Measurements from ENCODE around the gene CCSER1. TPM values are rescaled to one million over a fixed set of nuclear protein-coding genes. Genes with fewer than 3 reads are reported as not detected.
"Not testable (repeated sequence)": the region's sequence is repeated elsewhere in the genome, so short reads cannot be mapped to it uniquely, and the experiment has no call there.

CCSER1 gene
- total RNA-seq, 1 donor from 2014 or later, result 0.23 TPM

- DNase-seq (ENCODE audit: low spot score) (no peak), ATAC-seq (no peak)
Measured at GRCh38 chr4:90281541-90282355, 154.6 kb downstream of the CCSER1 start.

DNA sequence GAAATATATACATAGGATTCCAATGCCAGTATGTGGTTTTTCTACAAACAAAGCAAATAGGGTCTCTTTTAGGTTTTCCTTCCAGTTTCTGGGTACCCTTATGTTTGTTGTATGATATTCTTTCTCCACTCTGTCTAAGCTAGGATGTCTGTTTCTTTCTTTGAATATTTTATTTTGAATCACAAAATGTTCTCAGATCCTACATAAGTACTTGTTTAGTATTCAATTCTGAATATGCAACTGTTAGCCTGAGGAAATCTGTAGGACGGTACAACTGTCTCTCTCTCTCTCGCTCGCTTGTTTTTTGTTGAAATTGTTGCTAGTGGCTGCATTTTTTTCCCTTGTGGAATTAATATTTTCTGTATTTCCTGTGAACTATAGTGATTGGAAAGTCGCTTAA is 163.2 kb downstream of the CCSER1 start:
- no peak for ATAC-seq
- DNase-seq (ENCODE audit: low spot score), result no peak

DNA sequence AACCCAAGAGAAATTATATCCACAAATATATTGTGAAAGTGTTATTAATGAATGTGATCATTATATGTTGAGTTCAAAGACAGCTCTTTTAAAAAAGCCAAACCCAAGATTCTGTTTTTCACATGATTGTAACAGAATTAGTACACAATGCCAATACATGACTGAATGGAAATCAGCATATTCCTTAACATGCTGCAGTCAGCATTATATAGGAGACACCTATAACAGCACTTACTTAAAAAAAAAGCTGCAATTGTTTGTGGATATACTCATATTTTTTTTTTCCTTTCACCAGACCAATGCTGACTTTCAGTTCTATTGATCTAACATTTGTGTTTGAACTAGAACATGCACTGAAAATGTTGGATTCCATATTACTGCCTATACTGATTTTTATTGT is 165.2 kb downstream of the CCSER1 start:
- ATAC-seq (no peak), DNase-seq (ENCODE audit: low spot score) (no peak)

DNA sequence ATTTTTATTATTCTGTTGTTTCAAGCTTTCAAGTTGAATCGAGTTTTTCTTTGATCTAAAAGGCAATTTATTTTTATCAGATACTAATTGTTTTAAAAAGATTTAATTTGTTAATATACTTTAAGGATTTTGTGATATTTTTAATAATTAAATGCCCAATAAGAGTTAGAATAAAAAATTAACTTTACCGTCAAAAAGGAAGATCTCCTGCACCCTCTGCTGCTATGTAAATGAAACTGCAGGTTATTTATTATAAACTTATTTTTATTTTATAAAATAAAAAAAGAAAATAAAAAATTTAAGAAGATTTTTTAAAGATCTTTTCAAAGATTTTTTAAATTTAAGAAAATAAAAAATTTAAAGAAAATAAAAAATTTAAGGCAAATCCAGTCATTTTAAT is 166.1 kb downstream of the CCSER1 start:
- ATAC-seq, result no peak
- DNase-seq (ENCODE audit: low spot score), result no peak

DNA sequence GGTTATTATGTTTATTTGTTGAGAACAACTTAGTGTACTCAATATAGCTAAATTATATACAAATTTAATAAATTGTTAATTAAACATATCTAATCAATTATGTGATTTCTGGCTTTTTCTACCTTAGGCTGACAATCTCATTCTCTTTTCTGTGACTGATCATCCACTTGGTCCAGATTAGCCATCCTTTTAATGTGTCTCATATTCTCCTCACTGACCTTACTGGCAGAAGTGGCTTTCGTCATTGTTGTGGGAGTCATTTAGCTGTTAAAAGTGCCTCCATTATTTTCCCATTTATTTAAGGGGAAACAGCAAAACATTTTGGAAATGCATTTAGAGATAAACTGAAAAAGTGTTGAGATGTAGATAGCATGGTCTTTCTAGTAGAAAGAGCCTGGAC is 172.2 kb downstream of the CCSER1 start:
- ATAC-seq, result no peak
- DNase-seq (ENCODE audit: low spot score), result no peak

GRCh38 chr4:90306810-90307209 is 179.6 kb downstream of the CCSER1 start:
- DNase-seq (ENCODE audit: low spot score), result no peak

GRCh38 chr4:90317140-90317539 is 189.9 kb downstream of the CCSER1 start:
- not testable (repeated sequence) for DNase-seq (ENCODE audit: low spot score); ATAC-seq

More at GRCh38 chr4:90306810-90307209, 179.6 kb downstream of the CCSER1 start:
- no peak for ATAC-seq

DNA sequence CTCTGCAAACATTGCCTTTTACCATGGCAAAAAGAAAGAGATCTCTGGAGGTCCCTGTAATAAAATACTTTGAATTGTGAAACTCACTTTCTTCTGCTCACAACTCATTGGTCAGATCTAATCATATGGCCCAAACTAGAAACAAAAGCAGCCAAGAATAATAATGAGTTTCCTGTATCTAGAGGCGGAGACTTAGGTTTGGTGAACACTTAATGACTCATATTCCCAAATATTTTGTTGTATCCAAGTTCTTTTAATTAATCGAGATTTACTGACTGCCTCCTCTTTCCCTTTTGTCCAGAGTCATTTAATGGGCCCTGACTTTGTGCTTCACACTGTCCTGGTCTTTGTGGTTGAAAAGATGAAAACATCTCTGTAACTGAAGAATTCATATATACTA is 190.6 kb downstream of the CCSER1 start:
- DNase-seq (ENCODE audit: low spot score) (no peak), ATAC-seq (no peak)

DNA sequence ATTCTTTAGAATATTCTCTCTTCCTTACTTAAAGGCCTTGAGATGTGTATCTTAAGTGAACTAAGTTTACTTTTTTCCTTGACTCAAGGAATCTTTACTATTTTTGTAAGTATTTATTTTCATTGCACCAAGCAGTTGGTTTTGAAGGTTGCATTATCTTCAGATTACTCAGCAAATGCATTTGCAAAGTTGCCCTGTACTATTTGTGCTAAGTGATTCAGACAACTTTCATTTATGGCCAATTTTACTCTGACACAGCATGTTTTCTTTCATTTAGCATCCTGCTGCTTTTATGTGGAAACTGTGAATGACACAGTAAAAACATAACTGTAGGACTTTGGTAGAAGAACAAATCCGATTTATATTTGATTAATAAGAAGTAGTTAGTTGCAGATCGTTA is 191.0 kb downstream of the CCSER1 start:
- ATAC-seq (no peak), DNase-seq (ENCODE audit: low spot score) (no peak)

- ATAC-seq (peak; percentile 27), DNase-seq (ENCODE audit: low spot score) (no peak)
Measured at GRCh38 chr4:90328558-90328957, 201.4 kb downstream of the CCSER1 start.

DNA sequence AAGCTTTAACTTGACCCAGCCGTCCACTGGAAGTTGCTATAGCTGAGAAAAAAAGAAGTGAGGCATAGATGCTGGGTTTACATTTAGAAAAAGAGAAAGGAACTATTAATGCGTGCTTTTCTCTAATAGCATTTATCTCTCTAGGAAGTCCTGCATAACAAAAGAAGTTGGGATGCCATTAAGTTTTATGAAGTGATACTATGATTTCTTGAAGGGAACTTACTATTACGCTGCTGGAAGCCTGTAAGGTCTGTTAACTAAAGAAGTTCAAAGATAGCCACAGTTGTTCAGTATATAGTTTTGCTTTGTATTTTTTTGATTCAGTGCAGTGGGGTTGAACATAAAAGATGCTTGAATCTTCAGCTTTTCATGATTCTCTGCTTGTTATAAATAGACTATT is 203.4 kb downstream of the CCSER1 start:
- DNase-seq (ENCODE audit: low spot score) (no peak), ATAC-seq (no peak)

GRCh38 chr4:90345549-90346215 is 218.5 kb downstream of the CCSER1 start:
- ATAC-seq (no peak), DNase-seq (ENCODE audit: low spot score) (no peak)

DNA sequence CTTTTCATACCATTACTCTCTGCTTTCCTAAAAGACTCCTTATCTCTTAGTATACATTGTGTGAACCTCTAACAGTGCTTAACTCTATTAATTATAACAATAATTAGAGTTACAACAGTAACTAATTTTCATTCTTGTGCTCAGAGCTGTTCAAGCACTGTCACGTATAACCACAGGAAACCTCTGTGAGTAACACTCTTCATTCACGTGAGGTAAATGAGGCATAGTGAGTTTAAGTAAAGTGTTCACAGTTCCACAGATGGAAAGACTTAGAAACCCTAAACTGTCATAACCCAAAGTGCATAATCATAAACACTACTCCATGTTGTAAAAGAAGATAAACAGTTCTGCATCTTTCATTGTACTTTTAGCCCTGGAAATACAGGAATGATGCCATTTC is 222.4 kb downstream of the CCSER1 start:
- ATAC-seq, result no peak
- no peak for DNase-seq (ENCODE audit: low spot score)

- ATAC-seq (peak; percentile 67), DNase-seq (ENCODE audit: low spot score) (no peak)
Measured at GRCh38 chr4:90357117-90357710, 230.0 kb downstream of the CCSER1 start.

DNA sequence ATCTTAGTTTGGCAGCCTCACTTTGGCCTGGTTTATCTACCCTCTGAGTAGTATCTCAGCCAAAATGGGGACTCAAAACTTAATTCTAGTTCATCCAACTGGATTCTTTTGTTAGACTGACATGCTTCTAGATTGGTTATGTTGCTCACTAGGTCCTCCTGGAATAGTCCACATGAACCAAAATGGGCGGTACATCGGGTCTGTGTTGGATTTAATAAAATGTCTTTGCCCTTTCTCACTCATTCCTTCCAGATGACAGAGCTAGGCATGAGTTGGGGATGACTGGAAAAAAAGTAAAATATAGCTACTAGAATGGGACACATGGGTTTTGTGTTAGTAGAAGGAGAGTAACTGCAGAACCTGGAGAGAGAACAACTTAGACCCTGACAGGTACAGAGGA is 247.9 kb downstream of the CCSER1 start:
- DNase-seq (ENCODE audit: low spot score), result no peak
- ATAC-seq, result no peak

DNA sequence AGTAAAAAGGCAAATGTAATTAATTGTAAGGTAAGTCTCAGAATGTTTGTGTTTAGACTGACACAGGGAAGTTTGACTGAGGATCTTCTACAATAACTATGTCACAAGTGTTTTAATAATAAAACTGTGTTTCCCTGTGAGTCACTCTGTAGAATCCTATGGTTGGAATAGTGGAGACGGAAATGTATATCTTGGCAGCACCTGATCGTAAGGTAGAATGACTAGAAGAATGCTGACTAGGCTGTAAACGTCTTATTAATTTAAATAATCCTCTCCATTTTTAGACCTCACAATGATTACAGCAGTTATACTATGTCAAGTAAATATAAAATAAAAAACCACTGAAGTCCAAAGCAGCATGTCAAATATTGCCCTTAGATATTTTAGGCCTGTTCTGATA is 266.0 kb downstream of the CCSER1 start:
- ATAC-seq (no peak), DNase-seq (ENCODE audit: low spot score) (no peak)

GRCh38 chr4:90403781-90404180 is 276.6 kb downstream of the CCSER1 start:
- ATAC-seq (no peak), DNase-seq (ENCODE audit: low spot score) (no peak)

DNA sequence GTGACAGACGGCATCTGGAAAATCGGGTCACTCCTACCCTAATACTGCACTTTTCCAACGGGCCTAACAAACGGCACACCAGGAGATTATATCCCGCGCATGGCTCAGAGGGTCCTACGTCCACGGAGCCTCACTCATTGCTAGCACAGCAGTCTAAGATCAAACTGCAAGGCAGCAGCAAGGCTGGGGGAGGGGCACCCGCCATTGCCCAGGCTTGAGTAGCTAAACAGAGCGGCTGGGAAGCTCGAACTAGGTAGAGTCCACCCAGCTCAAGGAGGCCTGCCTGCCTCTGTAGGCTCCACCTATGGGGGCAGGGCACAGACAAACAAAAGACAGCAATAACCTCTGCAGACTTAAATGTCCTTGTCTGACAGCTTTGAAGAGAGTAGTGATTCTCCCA is 280.7 kb downstream of the CCSER1 start:
- not testable (repeated sequence) for ATAC-seq; DNase-seq (ENCODE audit: low spot score)

- DNase-seq (ENCODE audit: low spot score); ATAC-seq: not testable (repeated sequence)
Measured at GRCh38 chr4:90412786-90413185, 285.6 kb downstream of the CCSER1 start.

GRCh38 chr4:90415116-90415515 is 287.9 kb downstream of the CCSER1 start:
- no peak for ATAC-seq
- no peak for DNase-seq (ENCODE audit: low spot score)

DNA sequence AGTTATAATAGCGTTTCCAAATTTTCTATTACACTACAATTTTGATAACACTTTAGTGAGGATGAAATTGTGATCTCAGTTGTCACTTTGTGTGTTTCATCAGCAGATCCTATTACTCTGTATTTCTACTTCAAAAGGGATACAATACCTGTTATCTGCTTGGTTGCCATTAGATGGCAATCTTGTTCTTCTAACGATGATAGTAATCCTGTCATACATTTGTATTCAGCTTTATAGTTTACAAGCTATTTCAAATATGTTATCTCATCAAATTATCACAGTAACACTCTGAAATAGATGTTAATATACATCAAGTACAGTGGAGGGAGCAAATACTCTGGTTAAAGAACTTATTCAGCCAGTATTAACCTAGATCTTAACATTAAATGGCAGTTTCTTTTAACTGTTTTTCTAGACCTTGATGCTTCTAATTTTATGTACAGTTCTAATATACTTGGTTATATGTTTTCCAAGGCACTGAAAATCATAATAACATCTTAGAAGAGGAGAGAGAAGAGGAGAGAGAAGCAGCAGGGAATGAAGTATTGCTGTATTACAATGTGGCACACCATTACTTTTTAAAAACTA is 292.0 kb downstream of the CCSER1 start:
- ATAC-seq, result peak; percentile 83
- DNase-seq (ENCODE audit: low spot score), result no peak

DNA sequence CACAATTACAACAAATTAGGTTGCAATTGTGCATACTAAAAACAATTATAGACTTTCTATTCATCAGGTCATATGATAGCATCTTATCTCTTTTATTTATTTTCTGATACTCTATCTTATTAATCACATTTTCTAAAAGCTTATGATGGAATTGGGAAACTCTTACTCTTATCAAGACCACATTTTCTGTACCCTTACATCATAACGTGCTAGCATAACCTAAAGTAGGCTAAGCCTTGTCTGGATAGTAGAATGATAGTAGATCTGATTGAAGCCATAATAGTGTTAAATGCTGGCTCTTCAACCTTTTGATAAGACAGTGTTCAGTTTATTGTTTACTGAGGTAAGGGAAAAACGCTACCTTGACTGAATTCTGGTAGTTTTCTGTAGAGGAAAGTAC is 294.0 kb downstream of the CCSER1 start:
- ATAC-seq (no peak), DNase-seq (ENCODE audit: low spot score) (no peak)

Data from left lobe of liver (tissue), 2 donors.